GM12872 (cell line): Measurements from ENCODE around the gene THY1.

Experiments used
- TF ChIP-seq, protein P1 (sequence below): IDR thresholded peaks from 3 replicates; pipeline ENCODE4 v1.5.1; 2011; ENCODE audit warnings: low read depth, mild to moderate bottlenecking, low read length, moderate library complexity; ENCODE audit not compliant: insufficient read depth

The THY1 gene

GRCh38 chr11:119436711-119437110 is 13.7 kb upstream of the THY1 start:
- TF ChIP-seq, protein P1, sequence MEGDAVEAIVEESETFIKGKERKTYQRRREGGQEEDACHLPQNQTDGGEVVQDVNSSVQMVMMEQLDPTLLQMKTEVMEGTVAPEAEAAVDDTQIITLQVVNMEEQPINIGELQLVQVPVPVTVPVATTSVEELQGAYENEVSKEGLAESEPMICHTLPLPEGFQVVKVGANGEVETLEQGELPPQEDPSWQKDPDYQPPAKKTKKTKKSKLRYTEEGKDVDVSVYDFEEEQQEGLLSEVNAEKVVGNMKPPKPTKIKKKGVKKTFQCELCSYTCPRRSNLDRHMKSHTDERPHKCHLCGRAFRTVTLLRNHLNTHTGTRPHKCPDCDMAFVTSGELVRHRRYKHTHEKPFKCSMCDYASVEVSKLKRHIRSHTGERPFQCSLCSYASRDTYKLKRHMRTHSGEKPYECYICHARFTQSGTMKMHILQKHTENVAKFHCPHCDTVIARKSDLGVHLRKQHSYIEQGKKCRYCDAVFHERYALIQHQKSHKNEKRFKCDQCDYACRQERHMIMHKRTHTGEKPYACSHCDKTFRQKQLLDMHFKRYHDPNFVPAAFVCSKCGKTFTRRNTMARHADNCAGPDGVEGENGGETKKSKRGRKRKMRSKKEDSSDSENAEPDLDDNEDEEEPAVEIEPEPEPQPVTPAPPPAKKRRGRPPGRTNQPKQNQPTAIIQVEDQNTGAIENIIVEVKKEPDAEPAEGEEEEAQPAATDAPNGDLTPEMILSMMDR = no peak

DNA sequence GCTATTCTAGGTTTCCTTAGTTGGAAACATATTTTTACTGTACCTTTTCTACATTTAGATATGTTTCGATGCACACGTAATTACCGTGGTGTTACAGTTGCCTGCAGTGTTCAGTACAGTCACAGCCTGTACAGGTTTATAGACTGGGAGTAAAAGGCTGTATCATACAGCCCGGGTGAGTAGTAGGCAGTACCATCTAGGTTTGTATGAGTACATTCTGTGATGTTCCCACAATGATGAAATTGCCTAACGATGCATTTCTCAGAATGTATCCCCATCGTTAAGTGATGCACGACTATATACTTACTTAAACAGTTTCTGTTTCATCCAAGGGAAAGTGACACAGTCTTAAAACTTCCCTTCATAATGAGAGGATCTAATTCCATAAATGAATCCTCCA is 13.1 kb upstream of the THY1 start:
- TF ChIP-seq, protein P1 = no peak

DNA sequence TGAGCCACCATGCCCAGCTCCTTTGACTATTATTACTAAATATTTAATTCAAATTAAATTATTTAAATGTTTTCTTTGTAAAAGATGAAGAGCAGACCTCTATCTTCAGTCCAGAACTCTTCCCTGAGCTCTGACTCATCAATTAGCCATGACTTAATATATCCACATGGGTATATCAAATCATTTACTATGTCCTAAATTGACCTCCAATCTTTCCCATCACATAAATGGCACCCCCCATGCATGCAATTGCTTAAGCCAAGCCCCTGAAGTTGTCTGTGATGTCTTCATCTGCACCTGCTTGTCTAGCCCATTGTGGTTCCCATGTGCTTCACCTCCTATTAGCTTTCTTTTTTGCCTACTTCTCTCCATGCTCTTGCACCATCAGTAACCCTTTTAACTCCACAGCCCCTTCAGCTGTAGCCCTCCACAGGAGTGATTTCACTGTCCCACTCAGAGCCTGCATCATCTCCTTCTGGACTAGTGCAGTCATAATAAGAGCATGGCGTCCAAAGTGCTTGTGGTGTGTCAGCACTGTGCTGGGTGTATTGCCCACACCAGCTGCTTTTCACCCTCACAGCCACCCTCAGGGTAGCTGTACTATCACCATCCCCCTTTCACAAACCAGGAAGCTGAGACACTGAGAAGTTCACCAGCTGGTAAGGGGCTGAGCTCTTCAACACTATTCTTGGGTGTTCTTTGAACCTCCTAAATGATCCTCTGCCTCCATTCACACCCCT is 11.8 kb upstream of the THY1 start:
- TF ChIP-seq, protein P1 = no peak

- TF ChIP-seq, protein P1 = no peak
These were observed 10.4 kb upstream of the THY1 start for GRCh38 chr11:119433358-119433725.

DNA sequence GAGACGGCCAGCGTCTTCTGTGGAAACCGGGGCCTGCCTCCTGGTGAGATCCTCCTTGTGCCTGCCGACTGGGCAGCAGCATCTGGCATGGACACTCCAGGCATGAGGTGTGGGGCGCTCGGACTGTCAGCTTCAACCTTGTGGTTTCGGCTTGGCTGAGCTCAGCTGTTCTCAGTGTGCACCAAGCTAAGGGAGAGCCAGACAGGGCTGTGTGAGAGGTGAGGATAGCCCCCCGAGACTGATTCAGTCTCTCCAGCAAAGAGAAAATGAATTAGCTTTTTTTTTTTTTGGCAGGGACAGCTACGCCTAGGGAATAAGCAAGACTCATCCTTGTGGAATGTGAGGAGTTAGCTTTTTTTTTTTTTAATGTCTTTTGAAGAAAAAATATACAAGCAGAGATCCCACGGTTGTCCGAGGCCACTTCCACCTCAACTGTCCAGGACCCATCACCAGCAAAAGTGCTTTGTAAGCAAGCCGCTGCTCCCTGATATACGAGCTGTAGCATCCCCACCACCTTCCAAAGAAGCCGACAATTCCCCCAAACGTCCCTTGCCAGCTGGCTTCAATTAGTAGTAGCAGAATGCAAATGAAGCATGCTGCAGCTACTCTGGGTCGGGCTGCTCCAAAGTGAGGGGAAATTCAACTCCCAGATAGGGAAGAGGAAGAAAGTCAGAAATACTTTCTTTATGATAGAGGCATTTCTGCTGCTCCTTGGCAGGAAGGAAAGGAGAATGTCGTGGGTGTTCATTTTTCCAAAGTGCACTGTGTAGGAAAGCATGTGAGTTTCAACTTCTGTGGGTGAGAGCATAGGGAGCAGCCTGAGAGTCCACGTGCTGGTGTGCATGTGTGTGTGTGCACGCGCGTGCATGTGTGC is 9.7 kb upstream of the THY1 start:
- TF ChIP-seq, protein P1 = no peak

GRCh38 chr11:119431523-119431922 is 8.6 kb upstream of the THY1 start:
- TF ChIP-seq, protein P1 = no peak

DNA sequence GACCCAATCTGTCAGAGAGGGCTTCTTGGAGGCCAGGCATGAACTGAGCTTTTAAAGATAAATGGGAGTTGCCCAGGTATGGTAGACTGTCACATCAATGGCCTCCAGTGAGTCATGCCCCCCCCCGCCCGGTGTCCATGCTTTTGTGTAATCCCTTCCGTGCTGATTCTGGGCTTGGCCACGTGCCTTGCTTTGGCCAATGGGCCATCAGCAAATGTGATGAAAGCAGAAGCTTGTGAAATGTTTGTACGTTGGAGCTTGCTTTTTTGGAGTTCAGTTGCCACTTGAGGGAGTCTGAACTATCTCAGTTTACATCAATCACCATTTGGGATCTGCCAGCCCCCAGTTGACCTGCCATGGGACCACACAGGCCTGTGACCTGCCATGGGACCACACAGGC is 4.3 kb upstream of the THY1 start:
- TF ChIP-seq, protein P1 = no peak
